Kidney glomerular epithelial cell (primary cell): Measurements from ENCODE around the gene SLC6A19.
"Not testable (repeated sequence)": the region's sequence is repeated elsewhere in the genome, so short reads cannot be mapped to it uniquely, and the experiment has no call there.

ENCODE experiments used
- DNase-seq: peaks from one replicate; lab custom pipeline; 2025; lab: John Stamatoyannopoulos, UW

The SLC6A19 gene

GRCh38 chr5:1222621-1223277 lies 21.4 kb downstream of the SLC6A19 start:
- DNase-seq, result no peak

- DNase-seq, result no peak
These were observed 21.9 kb downstream of the SLC6A19 start for GRCh38 chr5:1223278-1223670.

- DNase-seq, result no peak
These were observed 23.2 kb downstream of the SLC6A19 start for GRCh38 chr5:1224631-1225030.

DNA sequence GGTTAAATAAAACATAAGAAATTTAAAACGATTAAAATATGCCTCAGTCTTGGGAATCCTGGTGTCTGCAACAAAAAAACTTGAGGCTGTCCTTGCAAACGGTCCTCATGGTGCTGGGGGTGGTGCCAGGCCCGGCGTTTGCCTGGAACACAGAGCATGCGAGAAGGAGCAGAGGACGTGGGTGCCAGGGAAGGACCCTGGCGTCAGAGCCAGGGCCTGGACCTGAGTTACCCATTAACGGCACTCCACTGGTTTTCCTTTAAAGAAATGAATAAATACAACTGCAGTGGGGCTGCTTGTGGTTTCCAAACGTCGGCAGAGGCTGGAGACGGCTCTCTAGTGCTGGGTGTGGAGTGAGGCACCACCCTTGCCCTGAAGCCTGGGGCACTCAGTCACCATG lies 23.7 kb downstream of the SLC6A19 start, which contains the start of gene SLC6A18:
Gene SLC6A18 (plus strand): TSS at position 301 of the 400 bp plus-strand sequence. CDS start 97 bp downstream, at position 398.
- no peak for DNase-seq

- DNase-seq, result no peak
These were observed 24.8 kb downstream of the SLC6A19 start for GRCh38 chr5:1226231-1226630.

DNA sequence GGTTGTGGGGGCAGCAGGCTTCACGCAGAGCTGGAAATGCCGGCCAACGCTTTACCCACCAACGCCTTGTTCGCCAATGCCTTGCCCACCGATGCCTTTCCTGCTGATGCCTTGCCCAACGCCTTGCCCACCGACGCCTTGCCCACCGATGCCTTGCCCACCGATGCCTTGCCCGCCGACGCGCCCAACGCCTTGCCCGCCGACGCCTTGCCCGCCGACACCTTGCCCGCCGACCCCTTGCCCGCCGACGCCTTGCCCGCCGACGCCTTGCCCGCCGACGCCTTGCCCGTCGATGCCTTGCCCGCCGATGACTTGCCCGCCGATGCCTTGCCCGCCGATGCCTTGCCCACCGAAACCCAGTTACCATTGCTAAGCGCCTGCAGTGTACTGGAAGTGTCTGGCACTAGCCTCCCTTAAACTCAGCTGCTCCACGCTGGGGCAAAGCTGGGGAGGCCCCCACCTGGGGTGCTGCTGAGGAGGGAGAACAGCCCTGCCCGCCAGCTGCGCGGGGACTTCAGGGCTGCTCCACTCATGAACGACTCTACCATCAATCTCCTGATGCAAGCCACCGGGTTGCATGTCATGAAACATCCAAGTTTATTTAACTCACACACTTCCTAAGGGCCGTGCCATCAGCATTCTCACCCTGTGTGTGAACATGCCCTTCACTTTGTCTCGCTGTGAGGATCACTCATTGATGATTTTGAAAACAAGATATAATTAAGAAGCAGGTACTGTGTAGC lies 25.6 kb downstream of the SLC6A19 start:
- DNase-seq, result no peak

- DNase-seq, result no peak
These were observed 26.3 kb downstream of the SLC6A19 start for GRCh38 chr5:1227667-1228066.

- no peak for DNase-seq
These were observed 26.7 kb downstream of the SLC6A19 start for GRCh38 chr5:1228120-1228519.

DNA sequence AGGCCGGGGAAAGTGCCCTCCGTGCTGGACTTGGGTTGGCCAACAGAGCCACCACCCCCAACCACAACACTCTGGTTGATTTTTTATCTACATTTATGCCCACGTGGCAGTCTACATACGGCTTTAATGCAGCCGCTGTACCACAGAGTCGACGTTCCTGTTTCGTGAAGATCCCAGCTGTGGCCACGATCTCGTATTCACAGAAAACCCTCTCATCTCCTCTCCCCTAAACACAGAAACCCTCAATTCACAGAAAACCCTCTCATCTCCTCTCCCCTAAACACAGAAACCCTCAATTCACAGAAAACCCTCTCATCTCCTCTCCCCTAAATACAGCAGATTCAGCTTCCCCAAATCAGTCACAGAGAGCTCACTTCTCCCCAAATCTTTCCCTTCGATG lies 27.6 kb downstream of the SLC6A19 start:
- not testable (repeated sequence) for DNase-seq

GRCh38 chr5:1229822-1230221 lies 28.4 kb downstream of the SLC6A19 start:
- DNase-seq, result no peak

GRCh38 chr5:1230551-1230950 lies 29.2 kb downstream of the SLC6A19 start:
- no peak for DNase-seq

DNA sequence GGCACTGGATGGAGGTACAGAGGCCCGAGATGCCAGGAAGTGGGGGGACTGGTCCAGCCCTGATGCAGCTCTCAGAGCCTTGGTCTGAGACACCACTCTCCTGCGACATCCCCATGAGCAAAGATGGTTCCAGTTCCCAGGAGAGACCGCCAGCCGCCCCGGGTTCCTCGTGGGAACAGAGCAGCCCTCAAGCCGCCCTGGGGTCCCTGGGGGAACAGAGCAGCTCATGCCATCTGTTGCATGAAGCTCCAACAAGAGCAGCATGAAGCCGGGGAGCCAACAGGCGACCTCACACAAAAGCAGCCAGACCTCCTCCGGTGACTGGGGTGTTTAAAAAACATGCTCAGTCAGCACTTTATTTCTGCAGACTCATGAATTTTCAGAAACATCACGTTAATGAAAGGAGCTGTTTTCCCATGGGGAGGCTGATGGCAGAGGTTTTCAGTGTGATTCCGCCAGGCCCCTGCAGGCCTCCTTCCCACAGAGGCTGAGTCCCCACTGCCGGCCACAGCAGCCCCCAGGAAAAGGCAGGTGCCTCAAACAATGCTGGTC lies 30.0 kb downstream of the SLC6A19 start:
- DNase-seq, result no peak

- DNase-seq, result no peak
These were observed 31.4 kb downstream of the SLC6A19 start for GRCh38 chr5:1232780-1233179.

GRCh38 chr5:1235379-1235778 lies 34.0 kb downstream of the SLC6A19 start:
- DNase-seq, result no peak

DNA sequence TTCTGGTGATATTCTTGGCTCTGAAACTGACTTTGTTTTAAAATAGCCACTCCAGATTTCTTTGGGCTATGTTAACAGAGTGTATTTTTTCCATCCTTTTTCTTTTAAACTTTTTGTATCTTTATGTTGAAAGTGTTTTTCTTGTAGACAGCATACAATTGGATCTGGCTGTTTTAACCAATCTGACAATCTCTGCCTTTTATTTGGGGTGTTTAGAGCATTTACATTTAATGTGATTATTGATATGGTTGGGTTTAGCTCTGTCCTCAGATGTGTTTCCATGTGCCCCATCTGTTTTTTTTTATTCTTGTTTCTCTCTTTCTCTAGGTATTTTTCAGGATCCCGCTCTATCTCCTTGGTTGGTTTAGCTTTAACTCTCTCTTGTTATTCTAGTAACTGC lies 34.4 kb downstream of the SLC6A19 start:
- no peak for DNase-seq

DNA sequence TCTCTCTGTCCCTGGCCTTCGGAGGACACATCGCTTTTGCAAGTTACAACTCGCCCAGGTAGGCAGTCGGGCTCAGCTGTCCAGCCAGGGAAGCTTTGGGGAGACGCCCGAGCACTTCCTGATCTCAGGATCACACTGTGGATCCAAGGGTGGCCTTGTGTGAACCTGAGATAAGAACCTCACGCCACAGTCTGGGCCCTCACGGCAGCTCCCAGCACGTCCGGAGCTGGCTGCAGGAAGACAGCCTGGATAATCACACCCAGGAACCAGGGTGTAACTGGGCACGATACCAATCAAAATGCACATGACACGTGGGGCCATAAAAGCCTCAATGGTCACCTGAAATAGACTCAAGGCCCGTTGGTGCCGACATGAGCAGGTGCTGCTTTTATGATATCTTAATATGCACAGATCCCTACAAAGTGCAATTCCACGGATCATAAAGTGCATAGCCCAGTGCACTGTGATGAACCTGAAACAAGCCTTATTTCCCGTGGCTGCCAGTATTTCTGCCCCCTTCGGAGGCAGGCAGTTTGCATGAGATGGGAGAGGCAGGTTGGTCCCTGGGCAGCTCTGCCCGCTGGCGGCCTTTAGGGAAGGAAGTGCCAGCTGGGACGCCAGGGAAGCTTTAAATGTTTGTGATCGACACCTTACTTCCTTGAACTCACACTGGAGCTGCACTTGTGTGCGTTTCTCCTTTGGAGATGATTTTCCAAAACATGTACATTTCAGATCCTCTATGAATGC lies 38.3 kb downstream of the SLC6A19 start:
- DNase-seq, result no peak

GRCh38 chr5:1240496-1241260 lies 39.3 kb downstream of the SLC6A19 start:
- DNase-seq, result no peak

DNA sequence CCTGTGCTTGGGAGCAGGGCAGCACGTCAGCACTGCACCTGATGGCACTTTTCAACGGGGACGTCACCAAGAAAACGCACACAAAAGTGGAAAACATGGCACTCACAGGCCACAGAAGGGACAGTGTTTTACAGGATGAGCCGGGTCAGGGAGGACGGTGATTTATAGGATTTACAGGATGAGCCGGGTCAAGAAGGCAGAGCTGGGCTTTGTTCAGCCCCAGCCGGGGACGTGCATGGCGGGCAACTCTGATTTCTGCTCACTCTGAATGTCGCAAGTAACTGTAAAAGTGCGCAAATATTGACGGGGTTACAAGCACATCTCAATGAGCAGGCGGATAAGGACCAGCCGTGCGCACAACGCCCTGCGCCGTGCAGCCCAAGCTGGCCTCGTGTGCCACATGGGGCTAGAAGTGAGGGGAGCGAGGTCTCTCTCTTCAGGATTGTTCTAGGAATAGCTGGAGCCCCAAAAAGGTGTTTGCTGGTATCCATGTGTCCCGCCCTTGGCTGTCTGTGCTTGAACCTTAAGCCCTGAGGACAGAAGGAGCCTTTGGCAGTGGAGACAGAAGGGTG lies 40.2 kb downstream of the SLC6A19 start:
- no peak for DNase-seq

DNA sequence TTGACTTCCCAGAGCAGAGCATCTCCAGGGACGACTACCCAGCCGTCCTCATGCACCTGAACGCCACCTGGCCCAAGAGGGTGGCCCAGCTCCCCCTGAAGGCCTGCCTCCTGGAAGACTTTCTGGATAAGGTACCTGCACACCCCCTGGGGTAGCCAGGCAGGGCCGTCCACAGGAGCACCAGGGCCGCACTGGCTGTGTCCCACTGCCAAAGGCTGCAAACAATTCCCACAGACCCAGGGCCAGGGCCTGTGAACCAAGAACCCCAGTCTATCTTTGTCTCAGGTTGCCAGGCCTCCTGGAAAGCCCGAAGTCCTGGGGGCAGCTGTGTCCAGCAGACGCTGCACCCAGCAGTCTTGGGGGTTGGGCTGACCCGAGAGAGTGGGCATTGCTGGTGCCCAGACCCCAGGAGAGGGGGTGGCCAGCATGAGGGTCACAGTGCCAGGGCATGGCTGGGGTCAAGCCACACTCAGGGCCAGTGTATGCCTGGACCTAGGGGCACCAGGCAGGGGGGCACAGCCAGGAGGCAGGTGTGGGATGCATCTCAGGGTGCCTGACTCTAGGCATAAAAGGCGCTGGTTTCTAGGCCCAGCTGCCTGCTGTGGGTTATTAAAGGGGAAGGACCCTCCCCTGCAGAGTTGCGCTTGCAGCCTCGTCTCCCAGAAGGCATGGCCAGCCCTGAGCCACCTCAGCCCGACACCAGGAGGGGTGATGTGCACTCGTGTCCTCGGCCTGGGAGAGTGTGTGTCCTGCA lies 41.5 kb downstream of the SLC6A19 start:
- no peak for DNase-seq

- DNase-seq, result no peak
These were observed 42.2 kb downstream of the SLC6A19 start for GRCh38 chr5:1243487-1244130.
